K562 (cell line): ENCODE measurements around the gene OXT. TPM values are rescaled to one million over a fixed set of nuclear protein-coding genes. Genes with fewer than 3 reads are reported as not detected.

Experiments
- ATAC-seq: fragments of 200-7000 bp; cut with Tn5 transposase; 3 replicates; pipeline ENCODE4 v1.9.1; 2020; ENCODE audit warnings: moderate library complexity
- BruUV-seq: library from RNA; stranded (reverse); fragments of 400-500 nt; replicated peaks from 2 replicates; lab custom pipeline; 2021; lab: Mats Ljungman, UMichigan
- CTCF ChIA-PET: fragments of 300-600 bp; formaldehyde crosslinking; extraction: SDS; loops from one replicate; lab custom pipeline; 2021; ENCODE audit warnings: low intra/inter-chr PET ratio; lab: Yijun Ruan, JAX
- POLR2A ChIA-PET: fragments of 300-600, 350-650 bp; sonication (Branson Sonifier 250); formaldehyde crosslinking; extraction: SDS; loops from one replicate; lab custom pipeline; 2021; ENCODE audit warnings: antibody characterized with exemption, inconsistent platforms; lab: Yijun Ruan, JAX
- DNase-seq, 4 experiments: peaks; one replicate each; pipeline versions ENCODE4 v3.0.0 to v3.0.0-alpha.2; 2011 to 2018; ENCODE audit warnings: low spot score in 3 of 4, mixed read lengths in 3 of 4; ENCODE audit errors: extremely low read depth in 1 of 4
- FAIRE-seq: peaks from 2 replicates; lab custom pipeline; 2011; peaks lifted over from hg19 to GRCh38; lab: Jason Lieb, UNC
- H2AFZ ChIP-seq: 2 replicates; pipeline ENCODE4 v1.6.0; 2011; ENCODE audit warnings: low read depth, low read length, control low read depth, inconsistent platforms
- H3K27ac ChIP-seq: fragments of 200-600 bp; 3 replicates; pipeline ENCODE4 v1.8.0; 2011; ENCODE audit warnings: low read depth, mild to moderate bottlenecking, control low read depth, inconsistent platforms, low read length, moderate library complexity, mixed read lengths; ENCODE audit errors: extremely low read depth
- H3K27me3 ChIP-seq, 2 experiments: fragments of 300-600 bp in 1 of 2; 2 replicates in 1 of 2; 3 replicates in 1 of 2; pipeline versions ENCODE4 v1.6.0 to v1.8.0; 2011; ENCODE audit warnings: inconsistent platforms in 2 of 2, low read length in 2 of 2, mild to moderate bottlenecking in 1 of 2, mixed read lengths in 1 of 2, moderate library complexity in 1 of 2; ENCODE audit not compliant: control insufficient read depth in 2 of 2, insufficient read depth in 2 of 2
- H3K36me3 ChIP-seq: fragments of 300-600 bp; 3 replicates; pipeline ENCODE4 v1.8.0; 2011; ENCODE audit warnings: mild to moderate bottlenecking, low read length, inconsistent platforms; ENCODE audit not compliant: control insufficient read depth, insufficient read depth
- H3K4me1 ChIP-seq, 2 experiments: fragments of 200-600 bp in 1 of 2; replicated peaks in 1 of 2; 2 replicates in 1 of 2; 3 replicates in 1 of 2; pipeline versions ENCODE4 v1.5.1 to v1.8.0; 2011; ENCODE audit warnings: inconsistent platforms in 2 of 2, low read length in 2 of 2, mild to moderate bottlenecking in 1 of 2, mixed read lengths in 1 of 2, moderate library complexity in 1 of 2; ENCODE audit not compliant: control insufficient read depth in 2 of 2, insufficient read depth in 2 of 2
- H3K4me2 ChIP-seq: 2 replicates; pipeline ENCODE4 v1.6.1; 2011; ENCODE audit warnings: low read length, control low read depth, inconsistent platforms, mixed read lengths; ENCODE audit not compliant: insufficient read depth
- H3K4me3 ChIP-seq: fragments of 200-600 bp; sonication (generic), shearing (Covaris generic); 2 replicates; pipeline ENCODE4 v1.5.1; 2016; ENCODE audit warnings: control low read depth, inconsistent platforms
- H3K79me2 ChIP-seq: fragments of 200-600 bp; 3 replicates; pipeline ENCODE4 v1.8.0; 2011; ENCODE audit warnings: low read length, inconsistent platforms; ENCODE audit not compliant: control insufficient read depth, insufficient read depth
- H3K9ac ChIP-seq, 2 experiments: 2 replicates each; pipeline versions ENCODE4 v1.6.0 to v1.6.1; 2011; ENCODE audit warnings: low read depth in 2 of 2, low read length in 2 of 2, control low read depth in 1 of 2, inconsistent platforms in 1 of 2, mild to moderate bottlenecking in 1 of 2, mixed read lengths in 1 of 2; ENCODE audit not compliant: insufficient read depth in 1 of 2
- H3K9me1 ChIP-seq: one replicate; pipeline ENCODE4 v1.6.0; 2011; ENCODE audit warnings: inconsistent platforms, mild to moderate bottlenecking, low read length, moderate library complexity; ENCODE audit not compliant: control insufficient read depth, insufficient read depth
- H3K9me3 ChIP-seq: replicated peaks from 2 replicates; pipeline ENCODE4 v1.5.1; 2011; ENCODE audit warnings: low read depth, low read length, inconsistent platforms; ENCODE audit not compliant: control insufficient read depth, insufficient read depth
- H4K20me1 ChIP-seq: replicated peaks from 2 replicates; pipeline ENCODE4 v1.6.1; 2011; ENCODE audit warnings: low read length, inconsistent platforms, mixed read lengths; ENCODE audit not compliant: control insufficient read depth, insufficient read depth
- CBX3 ChIP-seq, 2 experiments: IDR thresholded peaks; 1 replicate in 1 of 2; 2 replicates in 1 of 2; pipeline ENCODE4 v1.6.1; 2012; ENCODE audit warnings: inconsistent platforms in 2 of 2, low read length in 2 of 2, borderline replicate concordance in 1 of 2, control low read depth in 1 of 2
- EHMT2 ChIP-seq: fragments of 450-650 bp; IDR thresholded peaks from 2 replicates; pipeline ENCODE4 v1.6.1; 2018; ENCODE audit warnings: antibody characterized with exemption
- ELF2 ChIP-seq: fragments of 250-450 bp; sonication (Bioruptor Pico); IDR thresholded peaks from 2 replicates; pipeline ENCODE4 v1.5.0; 2021; ENCODE audit warnings: mild to moderate bottlenecking
- FOXO4 ChIP-seq: fragments of 450-650 bp; formaldehyde crosslinking; IDR thresholded peaks from 2 replicates; pipeline ENCODE4 v1.4.0; 2020; ENCODE audit warnings: mild to moderate bottlenecking, moderate library complexity
- SMAD2 ChIP-seq: fragments of 150-350 bp; IDR thresholded peaks from 2 replicates; pipeline ENCODE4 v1.6.1; 2014; ENCODE audit warnings: low read depth, mild to moderate bottlenecking, low read length
- TFAP4 ChIP-seq: sonication (generic); formaldehyde crosslinking; IDR thresholded peaks from 2 replicates; pipeline ENCODE4 v1.8.0; 2022; ENCODE audit warnings: missing genetic modification reagents, mild to moderate bottlenecking, moderate library complexity, borderline replicate concordance
- TGIF2 ChIP-seq: sonication (generic); formaldehyde crosslinking; IDR thresholded peaks from 2 replicates; pipeline ENCODE4 v1.8.1; 2022; ENCODE audit warnings: mild to moderate bottlenecking, missing genetic modification reagents, moderate library complexity
- WGBS: fragments of 100-300 bp; shearing (Covaris generic); methylation state at CpG from one replicate; pipeline ENCODE4 v1.1.6; 2016; ENCODE audit warnings: low coverage, mixed read lengths; ENCODE audit not compliant: insufficient coverage; ENCODE audit errors: missing lambda C conversion rate; 5-methylcytosine and 5-hydroxymethylcytosine counted together
- in situ Hi-C: fragments of 300-500 bp; cut with MboI; formaldehyde crosslinking; loops from 4 replicates; pipeline ENCODE4 v1.15.0; 2018; ENCODE audit warnings: inconsistent platforms, mixed read lengths
- intact Hi-C: fragments of 100-400 bp; cut with micrococcal nuclease; formaldehyde crosslinking; loops from 2 replicates; pipeline ENCODE4 v1.14.2; 2022
- polyA plus RNA-seq, 8 experiments: library from polyadenylated mRNA; depleted of rRNA in 4 of 8; stranded (reverse) in 5 of 8; unstranded in 3 of 8; fragments of >200 nt; fragmentation: Nextera tagmentation in 2 of 8; fragmentation: Illumina TruSeq in 1 of 8; extraction: Ambion mirVana in 2 of 8; extraction: Trizol in 1 of 8; gene quantifications; 2 replicates each; pipeline versions ENCODE4 v1.2.1 to v1.2.3, GENCODE V29; 2011 to 2014; ENCODE audit warnings: inconsistent platforms in 1 of 8, missing spikeins in 1 of 8
- total RNA-seq, 7 experiments: library from RNA; depleted of rRNA in 6 of 7; stranded (reverse); fragments of >200 nt in 6 of 7; fragmentation: Illumina TruSeq in 2 of 7; extraction: Trizol in 2 of 7; gene quantifications; 2 replicates each; pipeline versions ENCODE4 v1.2.1 to v1.2.3, GENCODE V29; 2011 to 2021; ENCODE audit warnings: low replicate concordance in 1 of 7

OXT gene
- total and polyA plus RNA-seq, 9 of the 15 experiments (the other 6 are each of a cell fraction or from before 2014, with no cell fraction given) = not detected

- TF ChIP-seq TFAP4 (CRISPR knock-in tag) = 0 out of 2 replicates have a peak, but pooled peaks have one; percentile 15
Measured at GRCh38 chr20:3117839-3118379, 46.5 kb downstream of the OXT start (continued).

DNA sequence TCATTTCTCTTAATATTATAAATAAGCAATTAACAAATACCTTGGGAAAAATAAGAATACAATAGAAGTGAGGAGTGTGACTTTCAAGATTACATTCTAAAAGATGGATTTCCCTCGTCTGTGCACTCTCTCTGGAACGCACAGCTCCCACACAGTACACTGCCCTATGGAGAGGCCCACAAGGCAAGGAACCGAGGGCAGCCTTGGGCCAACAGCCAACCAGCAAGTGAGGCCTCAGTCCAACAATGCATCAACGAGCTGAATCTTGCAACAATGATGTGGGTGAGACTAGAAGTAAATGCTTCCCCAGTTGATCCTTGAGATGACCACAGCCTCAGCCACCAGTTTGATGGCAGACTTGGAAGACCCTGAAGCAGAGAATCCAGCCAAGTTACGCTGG lies 47.6 kb downstream of the OXT start:
- Histone ChIP-seq H3K27ac (no peak overlapping the region), H3K36me3 (peaks cover 26% of the 10 kb centered on the region; the same call in 2 of the 3 replicates), H3K9me3 (no peaks in the 10 kb centered on the region), H4K20me1 (no peaks in the 10 kb centered on the region), H3K4me1 (peaks cover 0 to 3% of the 10 kb centered on the region in 2 experiments; a peak in 2 of 5 replicates), H3K27me3 (no peaks in the 10 kb centered on the region), H3K4me2 (no peak overlapping the region), H2AFZ (no peak overlapping the region), H3K4me3 (no peak overlapping the region), H3K9me1 (no peaks in the 10 kb centered on the region), H3K9ac (no peak overlapping the region), H3K79me2 (no peaks in the 10 kb centered on the region)
- no peak for DNase-seq
- no peak for ATAC-seq
- WGBS = 55% methylated on average over 5 of the region's 5 CpGs
- in situ Hi-C loops (no loop called here), intact Hi-C loops (loop anchor here (2.0 kb wide), 1 partner anchor 158 kb away; no protein-coding TSS in a partner anchor)
- no TSS peak for BruUV-seq
- ChIA-PET CTCF (no interaction called here), POLR2A (no interaction called here)
- FAIRE-seq = no peak
- TF ChIP-seq FOXO4 (CRISPR knock-in tag) (no peak), SMAD2 (no peak), TGIF2 (CRISPR knock-in tag) (no peak), ELF2 (CRISPR knock-in tag) (no peak), CBX3 (IDR thresholded peaks at IDR 0.05; ENCODE audit: borderline replicate concordance in 1 of 2, low read length in 2 of 2) (no peak), EHMT2 (no peak)
